ENCODE data around the gene TRAPPC14.
A peak's percentile ranks its signal among the peaks of the same experiment; 100 is the strongest.
"Not testable (repeated sequence)": the region's sequence is repeated elsewhere in the genome, so short reads cannot be mapped to it uniquely, and the experiment has no call there.

Gene TRAPPC14

DNA sequence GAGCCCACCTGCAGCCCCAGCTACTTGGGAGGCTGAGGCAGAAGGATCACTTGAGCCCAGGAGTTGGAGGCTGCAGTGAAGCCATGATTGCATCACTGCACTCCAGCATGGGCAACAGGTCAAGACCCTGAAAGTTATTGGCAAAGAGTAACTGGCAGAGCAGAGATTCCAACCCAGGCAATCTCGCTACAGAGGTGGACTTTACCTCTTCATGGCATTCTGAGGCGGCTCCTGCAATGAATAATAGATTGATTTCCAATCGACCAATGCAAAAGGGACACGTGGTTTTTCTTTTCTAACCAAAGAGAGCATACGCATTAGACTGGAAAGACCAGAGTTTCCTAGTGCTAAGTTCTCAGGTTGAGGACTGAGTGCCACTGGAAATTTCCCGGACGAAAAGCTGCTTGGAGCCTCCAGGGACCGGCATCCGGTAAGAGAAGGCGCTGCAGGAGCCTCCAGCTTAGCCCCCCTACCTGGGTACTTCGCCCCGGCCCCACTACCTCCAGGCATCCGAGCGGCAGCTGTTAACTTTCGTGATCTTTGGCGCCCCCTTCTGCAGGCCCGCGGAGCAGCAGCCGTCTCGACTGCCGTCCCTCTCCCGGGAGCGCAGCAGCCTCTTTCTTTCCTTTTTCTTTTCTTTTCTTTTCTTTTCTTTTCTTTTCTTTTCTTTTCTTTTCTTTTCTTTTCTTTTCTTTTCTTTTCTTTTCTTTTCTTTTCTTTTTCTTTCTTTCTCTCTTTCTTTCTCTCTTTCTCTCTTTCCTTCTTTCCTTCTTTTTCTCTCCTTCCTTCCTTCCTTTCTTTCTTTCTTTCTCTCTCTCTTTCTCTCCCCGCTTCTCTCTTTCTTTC lies 27.7 kb downstream of the TRAPPC14 start:
- Histone ChIP-seq H3K4me3 (ENCODE audit: insufficient read depth, low read length, poor library complexity, severe bottlenecking) (no peak overlapping the region), H3K27ac (ENCODE audit: low read depth, low read length) (no peak overlapping the region)

DNA sequence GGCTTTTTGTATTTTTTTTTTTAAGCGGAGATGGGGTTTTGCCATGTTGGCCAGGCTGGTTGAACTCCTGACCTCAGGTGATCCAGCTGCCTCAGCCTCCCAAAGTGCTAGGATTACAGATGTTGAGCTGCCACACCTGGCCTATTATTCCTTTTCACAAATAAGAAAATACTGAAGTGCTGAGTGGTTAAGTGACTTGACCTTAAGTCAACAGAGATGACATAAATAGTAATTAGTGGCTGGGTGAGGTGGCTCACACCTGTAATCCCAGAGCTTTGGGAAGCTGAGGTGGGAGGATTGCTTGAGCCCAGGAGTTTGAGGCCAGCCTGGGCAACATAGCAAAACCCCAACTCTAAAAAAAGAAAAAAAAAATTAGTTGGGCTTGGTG lies 28.3 kb downstream of the TRAPPC14 start:
- not testable (repeated sequence) for H3K36me3 ChIP-seq (ENCODE audit: low read length); H3K9me3 ChIP-seq (ENCODE audit: insufficient read depth, low read length); H4K20me1 ChIP-seq (ENCODE audit: low read depth, low read length); H3K9me2 ChIP-seq (replicated peaks; ENCODE audit: insufficient read depth, low read length); H3K27me3 ChIP-seq (ENCODE audit: low read length); H3K27ac ChIP-seq (ENCODE audit: low read depth, low read length); H3K4me3 ChIP-seq (ENCODE audit: insufficient read depth, low read length, poor library complexity, severe bottlenecking); H2AFZ ChIP-seq (ENCODE audit: low read depth, low read length, severe bottlenecking); H3K4me2 ChIP-seq (ENCODE audit: low read depth, low read length, poor library complexity, severe bottlenecking); H3K9ac ChIP-seq (ENCODE audit: low read length)
- Histone ChIP-seq H3F3A (ENCODE audit: insufficient read depth) (peaks cover 23% of the 10 kb centered on the region), H3K79me2 (ENCODE audit: insufficient read depth, low read length) (peaks cover 11% of the 10 kb centered on the region)

More for the DNA sequence above, 27.7 kb downstream of the TRAPPC14 start:
- Histone ChIP-seq H3K79me2 (ENCODE audit: insufficient read depth, low read length) (peaks cover 6% of the 10 kb centered on the region; the same call in 1 of the 2 replicates), H3K27me3 (ENCODE audit: low read length) (no peaks in the 10 kb centered on the region), H3K9me2 (replicated peaks; ENCODE audit: insufficient read depth, low read length) (no peaks in the 10 kb centered on the region), H3K9me3 (ENCODE audit: insufficient read depth, low read length) (no peaks in the 10 kb centered on the region), H3K9ac (ENCODE audit: low read length) (no peak overlapping the region), H3F3A (ENCODE audit: insufficient read depth) (peaks cover 23% of the 10 kb centered on the region), H3K36me3 (ENCODE audit: low read length) (no peaks in the 10 kb centered on the region), H2AFZ (ENCODE audit: low read depth, low read length, severe bottlenecking) (no peak overlapping the region), H4K20me1 (ENCODE audit: low read depth, low read length) (no peaks in the 10 kb centered on the region), H3K4me2 (ENCODE audit: low read depth, low read length, poor library complexity, severe bottlenecking) (peak overlapping the region; percentile 22)
- TF ChIP-seq, protein P1, sequence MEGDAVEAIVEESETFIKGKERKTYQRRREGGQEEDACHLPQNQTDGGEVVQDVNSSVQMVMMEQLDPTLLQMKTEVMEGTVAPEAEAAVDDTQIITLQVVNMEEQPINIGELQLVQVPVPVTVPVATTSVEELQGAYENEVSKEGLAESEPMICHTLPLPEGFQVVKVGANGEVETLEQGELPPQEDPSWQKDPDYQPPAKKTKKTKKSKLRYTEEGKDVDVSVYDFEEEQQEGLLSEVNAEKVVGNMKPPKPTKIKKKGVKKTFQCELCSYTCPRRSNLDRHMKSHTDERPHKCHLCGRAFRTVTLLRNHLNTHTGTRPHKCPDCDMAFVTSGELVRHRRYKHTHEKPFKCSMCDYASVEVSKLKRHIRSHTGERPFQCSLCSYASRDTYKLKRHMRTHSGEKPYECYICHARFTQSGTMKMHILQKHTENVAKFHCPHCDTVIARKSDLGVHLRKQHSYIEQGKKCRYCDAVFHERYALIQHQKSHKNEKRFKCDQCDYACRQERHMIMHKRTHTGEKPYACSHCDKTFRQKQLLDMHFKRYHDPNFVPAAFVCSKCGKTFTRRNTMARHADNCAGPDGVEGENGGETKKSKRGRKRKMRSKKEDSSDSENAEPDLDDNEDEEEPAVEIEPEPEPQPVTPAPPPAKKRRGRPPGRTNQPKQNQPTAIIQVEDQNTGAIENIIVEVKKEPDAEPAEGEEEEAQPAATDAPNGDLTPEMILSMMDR (IDR thresholded peaks at IDR 0.05; ENCODE audit: insufficient read depth, low read length, poor library complexity, severe bottlenecking), result peak; percentile 48
- TF ChIP-seq EZH2phosphoT487 (conservative IDR thresholded peaks at IDR 0.05; ENCODE audit: low read length), result no peak

DNA sequence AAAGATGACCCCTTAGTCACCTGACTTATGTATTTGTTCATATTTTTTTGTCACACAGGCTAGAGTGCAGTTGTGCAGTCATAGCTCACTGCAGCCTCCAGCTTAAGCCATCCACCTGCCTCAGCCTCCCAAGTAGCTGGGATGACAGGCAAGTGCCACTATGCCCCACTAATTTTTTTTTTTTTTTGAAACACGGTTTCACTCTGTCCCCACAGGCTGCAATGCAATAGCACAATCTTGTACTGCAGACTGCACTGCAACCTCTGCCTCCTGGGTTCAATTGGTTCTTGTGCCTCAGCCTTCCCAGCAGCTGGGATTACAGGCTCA lies 29.9 kb downstream of the TRAPPC14 start:
- TF ChIP-seq, protein P1 (IDR thresholded peaks at IDR 0.05; ENCODE audit: insufficient read depth, low read length, poor library complexity, severe bottlenecking), result no peak

DNA sequence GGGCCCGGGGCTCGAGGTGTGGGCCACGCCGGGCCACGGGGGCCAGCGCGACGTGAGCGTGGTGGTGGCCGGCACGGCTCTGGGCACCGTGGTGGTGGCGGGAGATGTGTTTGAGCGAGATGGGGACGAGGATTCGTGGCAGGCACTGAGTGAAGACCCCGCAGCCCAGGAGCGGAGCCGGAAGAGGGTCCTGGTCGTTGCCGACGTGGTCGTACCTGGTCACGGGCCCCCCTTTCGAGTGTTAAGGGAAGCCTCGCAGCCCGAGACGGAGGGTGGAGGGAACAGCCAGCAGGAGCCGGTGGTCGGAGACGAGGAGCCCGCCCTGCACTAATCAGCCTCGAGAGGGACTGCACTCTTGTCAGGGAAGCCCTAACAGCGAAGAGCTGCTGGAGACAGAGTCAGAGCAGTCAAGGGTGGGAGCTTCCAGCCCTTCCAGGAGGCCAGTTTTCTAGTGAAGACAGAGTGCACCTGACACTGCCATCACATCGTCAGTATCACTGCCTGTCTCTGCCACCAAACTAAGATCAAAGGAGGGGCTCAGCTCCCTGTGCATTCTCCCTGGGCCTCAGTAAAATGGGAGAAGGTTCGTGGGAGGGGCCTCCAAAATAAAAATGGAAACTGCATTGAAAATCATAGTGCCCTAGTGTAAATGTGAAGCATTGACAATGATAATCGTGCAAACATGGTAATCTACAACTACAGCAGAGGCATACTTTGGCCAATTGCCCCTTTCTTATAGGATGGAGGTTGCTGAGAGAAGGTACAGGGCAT lies 30.5 kb downstream of the TRAPPC14 start:
- Histone ChIP-seq H3K79me2 (ENCODE audit: insufficient read depth, low read length) (peaks cover 14% of the 10 kb centered on the region), H3K36me3 (ENCODE audit: low read length) (no peaks in the 10 kb centered on the region), H3K4me3 (ENCODE audit: insufficient read depth, low read length, poor library complexity, severe bottlenecking) (peak overlapping the region; percentile 71), H3K9me3 (ENCODE audit: insufficient read depth, low read length) (no peaks in the 10 kb centered on the region), H3K27ac (ENCODE audit: low read depth, low read length) (no peak overlapping the region), H3F3A (ENCODE audit: insufficient read depth) (peaks cover 31% of the 10 kb centered on the region), H3K9ac (ENCODE audit: low read length) (peak overlapping the region; percentile 84), H2AFZ (ENCODE audit: low read depth, low read length, severe bottlenecking) (peak overlapping the region; percentile 62), H4K20me1 (ENCODE audit: low read depth, low read length) (no peaks in the 10 kb centered on the region), H3K27me3 (ENCODE audit: low read length) (no peaks in the 10 kb centered on the region), H3K4me2 (ENCODE audit: low read depth, low read length, poor library complexity, severe bottlenecking) (peak overlapping the region; percentile 94), H3K9me2 (replicated peaks; ENCODE audit: insufficient read depth, low read length) (no peaks in the 10 kb centered on the region)
- TF ChIP-seq, protein P1 (IDR thresholded peaks at IDR 0.05; ENCODE audit: insufficient read depth, low read length, poor library complexity, severe bottlenecking), result no peak
- no peak for TF ChIP-seq EZH2phosphoT487 (conservative IDR thresholded peaks at IDR 0.05; ENCODE audit: low read length)

More for the DNA sequence above, 29.9 kb downstream of the TRAPPC14 start:
- Histone ChIP-seq H3K4me2 (ENCODE audit: low read depth, low read length, poor library complexity, severe bottlenecking) (no peak overlapping the region), H3K27me3 (ENCODE audit: low read length) (no peaks in the 10 kb centered on the region), H4K20me1 (ENCODE audit: low read depth, low read length) (no peaks in the 10 kb centered on the region), H3K79me2 (ENCODE audit: insufficient read depth, low read length) (peaks cover 14% of the 10 kb centered on the region), H2AFZ (ENCODE audit: low read depth, low read length, severe bottlenecking) (no peak overlapping the region), H3K9me2 (replicated peaks; ENCODE audit: insufficient read depth, low read length) (no peaks in the 10 kb centered on the region), H3K4me3 (ENCODE audit: insufficient read depth, low read length, poor library complexity, severe bottlenecking) (no peak overlapping the region), H3K9me3 (ENCODE audit: insufficient read depth, low read length) (no peaks in the 10 kb centered on the region), H3K36me3 (ENCODE audit: low read length) (no peaks in the 10 kb centered on the region), H3K27ac (ENCODE audit: low read depth, low read length) (no peak overlapping the region), H3F3A (ENCODE audit: insufficient read depth) (peaks cover 31% of the 10 kb centered on the region), H3K9ac (ENCODE audit: low read length) (no peak overlapping the region)

Data from SU-DHL-6 (cell line).